ENCODE results near the gene KIAA1328.
"Not testable (repeated sequence)": the region's sequence is repeated elsewhere in the genome, so short reads cannot be mapped to it uniquely, and the experiment has no call there.

- TF ChIP-seq TCF7L2 (IDR thresholded peaks at IDR 0.05; ENCODE audit: low read depth, low read length); POLR2AphosphoS5 (IDR thresholded peaks at IDR 0.05; ENCODE audit: low read depth, low read length); CTCF (IDR thresholded peaks at IDR 0.05); SIN3A (IDR thresholded peaks at IDR 0.05; ENCODE audit: borderline replicate concordance, insufficient read depth, low read depth, low read length); REST (IDR thresholded peaks at IDR 0.05; ENCODE audit: insufficient read depth in 1 of 2, low read depth in 2 of 2, low read length in 1 of 2): not testable (repeated sequence)
Measured at GRCh38 chr18:36909282-36909681, 80.4 kb downstream of the KIAA1328 start.
